Testis (tissue), 2 donors: ENCODE data around the gene FGFR2.

Experiments used
- POLR2A ChIP-seq: fragments of 450-650 bp; IDR thresholded peaks from one replicate; pipeline ENCODE4 v1.6.1; 2017; ENCODE audit warnings: antibody characterized with exemption, mild to moderate bottlenecking, moderate library complexity
- TF ChIP-seq, protein P1 (sequence below), 3 experiments: fragments of 450-650 bp in 2 of 3; fragments of 200-600 bp in 1 of 3; sonication (generic) in 1 of 3; IDR thresholded peaks; one replicate each; pipeline ENCODE4 v1.5.1; 2016 to 2019; ENCODE audit warnings: antibody characterized with exemption in 3 of 3, mild to moderate bottlenecking in 2 of 3, moderate library complexity in 1 of 3

DNA sequence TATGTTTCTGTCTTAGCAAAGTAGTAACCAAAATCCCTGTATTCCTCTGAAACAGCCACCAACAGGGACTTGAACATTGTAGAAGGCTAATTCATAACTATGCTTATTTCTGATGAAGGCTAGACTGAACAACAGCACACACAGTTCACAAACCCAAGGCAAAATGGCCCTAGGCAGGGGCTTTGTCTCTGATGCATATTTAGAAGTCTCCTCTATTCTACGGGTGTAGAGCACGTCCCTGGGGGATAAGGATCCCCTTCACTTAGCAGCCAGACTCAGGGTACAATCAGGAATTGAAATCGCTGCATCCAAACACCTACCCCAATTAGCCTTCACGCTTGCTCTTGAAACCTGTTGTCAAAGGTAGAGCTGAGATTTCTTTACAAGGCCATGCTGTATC is 45.5 kb downstream of the FGFR2 start:
- TF ChIP-seq, protein P1, sequence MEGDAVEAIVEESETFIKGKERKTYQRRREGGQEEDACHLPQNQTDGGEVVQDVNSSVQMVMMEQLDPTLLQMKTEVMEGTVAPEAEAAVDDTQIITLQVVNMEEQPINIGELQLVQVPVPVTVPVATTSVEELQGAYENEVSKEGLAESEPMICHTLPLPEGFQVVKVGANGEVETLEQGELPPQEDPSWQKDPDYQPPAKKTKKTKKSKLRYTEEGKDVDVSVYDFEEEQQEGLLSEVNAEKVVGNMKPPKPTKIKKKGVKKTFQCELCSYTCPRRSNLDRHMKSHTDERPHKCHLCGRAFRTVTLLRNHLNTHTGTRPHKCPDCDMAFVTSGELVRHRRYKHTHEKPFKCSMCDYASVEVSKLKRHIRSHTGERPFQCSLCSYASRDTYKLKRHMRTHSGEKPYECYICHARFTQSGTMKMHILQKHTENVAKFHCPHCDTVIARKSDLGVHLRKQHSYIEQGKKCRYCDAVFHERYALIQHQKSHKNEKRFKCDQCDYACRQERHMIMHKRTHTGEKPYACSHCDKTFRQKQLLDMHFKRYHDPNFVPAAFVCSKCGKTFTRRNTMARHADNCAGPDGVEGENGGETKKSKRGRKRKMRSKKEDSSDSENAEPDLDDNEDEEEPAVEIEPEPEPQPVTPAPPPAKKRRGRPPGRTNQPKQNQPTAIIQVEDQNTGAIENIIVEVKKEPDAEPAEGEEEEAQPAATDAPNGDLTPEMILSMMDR (IDR thresholded peaks at IDR 0.05), result no peak
- TF ChIP-seq POLR2A, result no peak
